AG04449 (cell line): ENCODE results near the gene THAP6.
"Not testable (repeated sequence)": the region's sequence is repeated elsewhere in the genome, so short reads cannot be mapped to it uniquely, and the experiment has no call there.

Experiments
- CTCF ChIA-PET: fragments of 350-600 bp; formaldehyde crosslinking; extraction: SDS; loops from one replicate; lab custom pipeline; 2021; ENCODE audit warnings: antibody characterized with exemption; lab: Yijun Ruan, JAX
- POLR2A ChIA-PET: fragments of 400-600, 350-600 bp; formaldehyde crosslinking; extraction: SDS; loops from one replicate; lab custom pipeline; 2020; ENCODE audit warnings: antibody characterized with exemption, inconsistent platforms; lab: Yijun Ruan, JAX
- DNase-seq: peaks from one replicate; pipeline ENCODE4 v3.0.0-alpha.2; 2010; ENCODE audit warnings: low read depth, low spot score
- H3K4me3 ChIP-seq: 2 replicates; pipeline ENCODE4 v1.5.1; 2011; ENCODE audit warnings: low read depth, mild to moderate bottlenecking, control low read depth, low read length
- CTCF ChIP-seq: IDR thresholded peaks from one replicate; pipeline ENCODE4 v1.5.1; 2011; ENCODE audit warnings: mild to moderate bottlenecking, moderate library complexity, low read length, control low read depth, inconsistent platforms; ENCODE audit not compliant: insufficient read depth; ENCODE audit errors: missing control alignments

The THAP6 gene

DNA sequence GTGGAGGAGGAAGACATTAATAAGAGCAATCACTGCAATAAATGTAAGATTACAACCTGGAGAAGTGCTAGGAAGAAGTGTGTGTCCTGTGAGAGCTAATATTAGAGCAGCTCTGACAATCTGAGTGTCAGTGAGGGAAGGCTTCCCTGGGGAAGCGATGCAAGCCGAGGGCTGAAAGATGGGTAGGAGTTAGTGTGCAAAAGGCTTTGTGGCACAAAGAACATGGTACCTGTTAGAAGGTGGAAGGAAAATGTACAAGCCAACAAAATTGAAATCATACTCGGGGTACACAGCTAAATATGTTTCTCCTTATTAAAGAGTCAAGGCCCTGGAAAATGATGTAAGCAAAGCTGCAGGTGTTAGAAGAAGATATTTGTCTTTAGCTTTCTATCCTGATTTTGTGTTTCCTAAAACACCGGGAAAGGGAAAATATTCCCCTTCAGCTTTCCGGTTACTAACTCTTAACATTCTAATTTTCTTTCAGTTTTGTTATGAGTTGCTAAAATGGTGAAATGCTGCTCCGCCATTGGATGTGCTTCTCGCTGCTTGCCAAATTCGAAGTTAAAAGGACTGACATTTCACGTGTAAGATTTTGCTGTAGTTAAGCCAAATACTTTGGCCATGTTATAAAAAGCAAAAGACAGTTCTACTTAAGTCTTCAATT, 808 bp downstream of the THAP6 start:
- ChIA-PET CTCF (interaction anchor here (1.0 to 1.2 kb wide), 3 partner anchors 10 to 27 kb away, joined by 3 to 4 read pairs (median 3); no protein-coding TSS in a partner anchor), POLR2A (interaction anchor here (0.6 to 1.4 kb wide), 4 partner anchors 28 to 673 kb away, joined by 4 to 7 read pairs (median 4); partner anchors contain the start of gene ODAPH)
- no peak for TF ChIP-seq CTCF
- H3K4me3 ChIP-seq = peak overlapping the region; percentile 97
- no peak for DNase-seq

GRCh38 chr4:75516144-75516543, 1.9 kb downstream of the THAP6 start:
- no peak overlapping the region for H3K4me3 ChIP-seq
- no peak for TF ChIP-seq CTCF
- no peak for DNase-seq
- ChIA-PET CTCF (interaction anchor here (1.2 kb wide), 1 partner anchor 26 kb away, joined by 3 read pairs; no protein-coding TSS in a partner anchor), POLR2A (no interaction called here)

DNA sequence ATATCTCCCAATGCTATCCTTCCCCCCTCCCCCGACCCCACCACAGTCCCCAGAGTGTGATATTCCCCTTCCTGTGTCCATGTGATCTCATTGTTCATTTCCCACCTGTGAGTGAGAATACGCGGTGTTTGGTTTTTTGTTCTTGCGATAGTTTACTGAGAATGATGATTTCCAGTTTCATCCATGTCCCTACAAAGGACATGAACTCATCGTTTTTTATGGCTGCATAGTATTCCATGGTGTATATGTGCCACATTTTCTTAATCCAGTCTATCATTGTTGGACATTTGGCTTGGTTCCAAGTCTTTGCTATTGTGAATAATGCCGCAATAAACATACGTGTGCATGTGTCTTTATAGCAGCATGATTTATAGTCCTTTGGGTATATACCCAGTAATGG, 5.2 kb downstream of the THAP6 start:
- DNase-seq, POLR2A ChIA-PET, CTCF ChIA-PET, H3K4me3 ChIP-seq: not testable (repeated sequence)

DNA sequence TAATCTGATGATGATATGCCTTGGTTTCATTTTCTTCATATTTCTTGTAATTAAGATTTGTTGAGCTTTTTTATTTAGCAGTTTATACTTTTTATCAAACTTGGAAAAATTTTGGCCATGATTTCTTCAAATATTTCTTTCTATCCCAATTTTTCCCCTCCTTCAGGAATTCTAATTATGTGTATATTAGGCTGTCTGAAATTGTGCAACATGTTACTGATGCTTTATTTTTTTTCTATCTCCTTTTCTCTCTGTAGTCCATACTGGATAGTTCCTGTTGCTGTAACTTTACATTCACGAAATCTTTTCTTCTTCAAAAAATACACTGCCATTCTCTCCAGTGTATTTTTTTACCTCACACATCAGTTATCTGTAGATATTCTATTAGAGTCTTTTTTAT, 10.8 kb downstream of the THAP6 start:
- ChIA-PET POLR2A (no interaction called here), CTCF (no interaction called here)
- no peak for TF ChIP-seq CTCF
- H3K4me3 ChIP-seq = no peak overlapping the region
- DNase-seq = no peak

DNA sequence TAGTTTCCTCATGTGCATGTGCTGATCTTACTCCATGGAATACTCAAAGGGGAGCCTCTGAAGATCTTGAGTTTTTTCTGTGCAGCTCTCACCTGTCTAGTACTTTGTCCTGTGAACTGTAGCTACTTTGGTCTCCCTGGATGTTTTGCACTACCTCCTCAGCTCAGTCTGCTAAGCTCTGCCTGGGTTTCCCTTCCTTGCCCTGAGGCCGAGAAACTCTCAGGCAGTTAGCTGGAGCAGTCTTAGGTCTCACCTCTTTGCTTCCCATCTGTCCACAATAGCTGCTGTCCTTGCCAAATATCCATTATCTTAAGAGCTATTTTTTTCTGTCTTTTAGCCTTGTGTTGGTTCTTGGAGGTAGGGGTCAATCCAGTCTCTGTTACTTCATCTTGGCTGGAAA, 11.6 kb downstream of the THAP6 start:
- no peak for TF ChIP-seq CTCF
- no peak overlapping the region for H3K4me3 ChIP-seq
- ChIA-PET CTCF (no interaction called here), POLR2A (no interaction called here)
- DNase-seq = no peak

DNA sequence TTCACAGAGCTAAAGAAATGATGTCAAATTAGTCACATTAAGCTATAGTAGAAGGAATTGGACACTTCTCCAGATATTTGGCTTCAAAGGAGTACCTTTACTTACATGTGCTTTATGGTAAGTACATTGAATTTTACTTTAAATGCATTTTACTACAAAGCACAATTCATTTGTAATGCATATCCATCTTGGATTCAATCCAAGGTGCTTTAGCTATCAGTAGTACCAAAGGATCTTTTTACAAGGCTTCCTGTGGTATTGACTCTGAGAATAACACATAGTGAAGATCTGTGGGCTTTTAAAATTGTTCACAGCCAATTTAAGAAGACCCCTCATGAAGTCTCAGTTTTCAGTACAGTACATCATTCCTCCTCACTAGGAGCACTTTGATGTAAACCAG, 13.2 kb downstream of the THAP6 start:
- POLR2A ChIA-PET = no interaction called here
- CTCF ChIA-PET = interaction anchor here (1.1 to 1.3 kb wide), 2 partner anchors 11 to 44 kb away, joined by 3 read pairs; no protein-coding TSS in a partner anchor
- no peak for TF ChIP-seq CTCF
- no peak overlapping the region for H3K4me3 ChIP-seq
- DNase-seq = no peak
